GM19099 (cell line): ENCODE measurements around the gene BLMH.

ENCODE experiments used
- POLR2A ChIP-seq: IDR thresholded peaks from 3 replicates; pipeline ENCODE4 v1.6.1; 2011; ENCODE audit warnings: low read depth; ENCODE audit not compliant: insufficient read length; ENCODE audit errors: extremely low read depth

The BLMH gene

GRCh38 chr17:30291543-30292285 is at the start of gene BLMH:
Gene BLMH (minus strand): TSS chr17:30291944. CDS start chr17:30291819, 125 bp downstream.
- peak; percentile 85 for TF ChIP-seq POLR2A

GRCh38 chr17:30340801-30341356 is 49.1 kb upstream of the BLMH start:
- TF ChIP-seq POLR2A, result no peak

- no peak for TF ChIP-seq POLR2A
These were observed 47.3 kb upstream of the BLMH start for GRCh38 chr17:30339086-30339485.

- TF ChIP-seq POLR2A, result no peak
These were observed 45.8 kb upstream of the BLMH start for GRCh38 chr17:30337393-30337999.

GRCh38 chr17:30336369-30337171 is 44.8 kb upstream of the BLMH start:
- TF ChIP-seq POLR2A, result no peak

- no peak for TF ChIP-seq POLR2A
These were observed 42.7 kb upstream of the BLMH start for GRCh38 chr17:30334421-30334820.

GRCh38 chr17:30333503-30334360 is 42.0 kb upstream of the BLMH start, which contains the start of gene TMIGD1:
Gene TMIGD1 (minus strand): TSS chr17:30334057. CDS start chr17:30332133, 1,924 bp downstream.
- no peak for TF ChIP-seq POLR2A

- TF ChIP-seq POLR2A, result no peak
These were observed 40.4 kb upstream of the BLMH start for GRCh38 chr17:30332057-30332542.

- TF ChIP-seq POLR2A, result no peak
These were observed 35.1 kb upstream of the BLMH start for GRCh38 chr17:30326809-30327208.

- TF ChIP-seq POLR2A, result no peak
These were observed 33.0 kb upstream of the BLMH start for GRCh38 chr17:30324723-30325122.

GRCh38 chr17:30323895-30324319 is 32.2 kb upstream of the BLMH start:
- no peak for TF ChIP-seq POLR2A

- TF ChIP-seq POLR2A, result no peak
These were observed 31.6 kb upstream of the BLMH start for GRCh38 chr17:30323262-30323894.

GRCh38 chr17:30321314-30321713 is 29.6 kb upstream of the BLMH start:
- no peak for TF ChIP-seq POLR2A

- no peak for TF ChIP-seq POLR2A
These were observed 26.4 kb upstream of the BLMH start for GRCh38 chr17:30318155-30318554.
